H9 (cell line): ENCODE results near the gene GNE. TPM values are rescaled to one million over a fixed set of nuclear protein-coding genes. Genes with fewer than 3 reads are reported as not detected.
A peak's percentile ranks its signal among the peaks of the same experiment; 100 is the strongest.

Experiments
- DNase-seq: peaks from one replicate; pipeline ENCODE4 v3.0.0-alpha.2; 2017
- H2AFZ ChIP-seq: one replicate; pipeline ENCODE4 v1.6.1; 2013; ENCODE audit warnings: mild to moderate bottlenecking, low read length, control low read depth, moderate library complexity
- H2AK5ac ChIP-seq: 2 replicates; pipeline ENCODE4 v1.6.1; 2013; ENCODE audit warnings: low read length, control low read depth, mixed read lengths; ENCODE audit not compliant: insufficient read length
- H2BK120ac ChIP-seq: one replicate; pipeline ENCODE4 v1.6.1; 2013; ENCODE audit warnings: low read depth, mild to moderate bottlenecking, low read length, control low read depth, inconsistent platforms; ENCODE audit not compliant: poor library complexity, severe bottlenecking
- H2BK12ac ChIP-seq: 2 replicates; pipeline ENCODE4 v1.6.1; 2013; ENCODE audit warnings: low read length, control low read depth, mixed read lengths, low read depth; ENCODE audit not compliant: insufficient read length
- H2BK15ac ChIP-seq: 2 replicates; pipeline ENCODE4 v1.6.1; 2013; ENCODE audit warnings: low read depth, low read length, control low read depth
- H2BK20ac ChIP-seq: one replicate; pipeline ENCODE4 v1.6.1; 2013; ENCODE audit warnings: low read depth, mild to moderate bottlenecking, low read length, control low read depth, inconsistent platforms; ENCODE audit not compliant: poor library complexity, severe bottlenecking
- H2BK5ac ChIP-seq: 2 replicates; pipeline ENCODE4 v1.6.1; 2013; ENCODE audit warnings: low read length, control low read depth, mixed read lengths; ENCODE audit not compliant: insufficient read length
- H3K14ac ChIP-seq: 2 replicates; pipeline ENCODE4 v1.6.1; 2013; ENCODE audit warnings: low read length, control low read depth; ENCODE audit not compliant: insufficient read depth
- H3K18ac ChIP-seq: 2 replicates; pipeline ENCODE4 v1.6.1; 2013; ENCODE audit warnings: low read depth, mild to moderate bottlenecking, mixed read lengths, low read length, control low read depth; ENCODE audit not compliant: insufficient read length
- H3K23ac ChIP-seq: 2 replicates; pipeline ENCODE4 v1.6.1; 2013; ENCODE audit warnings: low read length, control low read depth, mixed read lengths, low read depth; ENCODE audit not compliant: insufficient read length
- H3K23me2 ChIP-seq: 2 replicates; pipeline ENCODE4 v1.6.1; 2013; ENCODE audit warnings: low read depth, mild to moderate bottlenecking, mixed read lengths, low read length, control low read depth; ENCODE audit not compliant: insufficient read length, poor library complexity, severe bottlenecking
- H3K27ac ChIP-seq: 2 replicates; pipeline ENCODE4 v1.5.1; 2013; ENCODE audit warnings: low read length, control low read depth, mixed read lengths, low read depth; ENCODE audit not compliant: insufficient read length
- H3K27me3 ChIP-seq: 2 replicates; pipeline ENCODE4 v1.6.1; 2013; ENCODE audit warnings: low read length, control low read depth, inconsistent platforms; ENCODE audit not compliant: insufficient read depth
- H3K4ac ChIP-seq: 2 replicates; pipeline ENCODE4 v1.6.1; 2013; ENCODE audit warnings: low read depth, mild to moderate bottlenecking, control low read depth, inconsistent platforms, low read length, moderate library complexity
- H3K4me1 ChIP-seq: 2 replicates; pipeline ENCODE4 v1.6.1; 2013; ENCODE audit warnings: low read length, control low read depth, inconsistent platforms; ENCODE audit not compliant: insufficient read depth
- H3K4me2 ChIP-seq: 2 replicates; pipeline ENCODE4 v1.6.1; 2013; ENCODE audit warnings: low read length, control low read depth, mixed read lengths; ENCODE audit not compliant: insufficient read length, insufficient read depth
- H3K56ac ChIP-seq: 2 replicates; pipeline ENCODE4 v1.6.1; 2013; ENCODE audit warnings: low read depth, mild to moderate bottlenecking, mixed read lengths, low read length, control low read depth; ENCODE audit not compliant: insufficient read length
- H3K79me1 ChIP-seq: 2 replicates; pipeline ENCODE4 v1.6.1; 2013; ENCODE audit warnings: low read depth, mild to moderate bottlenecking, moderate library complexity, low read length, control low read depth, inconsistent platforms; ENCODE audit not compliant: insufficient read depth, poor library complexity, severe bottlenecking
- H3K79me2 ChIP-seq: 2 replicates; pipeline ENCODE4 v1.6.1; 2013; ENCODE audit warnings: low read length, control low read depth, inconsistent platforms; ENCODE audit not compliant: insufficient read depth
- H3K9ac ChIP-seq: 2 replicates; pipeline ENCODE4 v1.6.1; 2013; ENCODE audit warnings: low read length, control low read depth, mixed read lengths; ENCODE audit not compliant: insufficient read length; ENCODE audit errors: extremely low read depth
- H3K9me3 ChIP-seq: one replicate; pipeline ENCODE4 v1.6.1; 2013; ENCODE audit warnings: low read depth, low read length, inconsistent platforms; ENCODE audit not compliant: control insufficient read depth
- H3T11ph ChIP-seq: one replicate; pipeline ENCODE4 v1.6.1; 2013; ENCODE audit warnings: mild to moderate bottlenecking, low read length, control low read depth, inconsistent platforms
- H4K20me1 ChIP-seq: one replicate; pipeline ENCODE4 v1.6.1; 2013; ENCODE audit not compliant: control insufficient read depth, insufficient read length, insufficient read depth
- H4K5ac ChIP-seq: 2 replicates; pipeline ENCODE4 v1.6.1; 2013; ENCODE audit warnings: low read depth, mild to moderate bottlenecking, mixed read lengths, low read length, control low read depth; ENCODE audit not compliant: insufficient read length
- H4K8ac ChIP-seq: replicated peaks from 2 replicates; pipeline ENCODE4 v1.6.1; 2013; ENCODE audit warnings: low read length, control low read depth, mixed read lengths, low read depth; ENCODE audit not compliant: insufficient read length
- H4K91ac ChIP-seq: 2 replicates; pipeline ENCODE4 v1.6.1; 2013; ENCODE audit warnings: low read depth, mild to moderate bottlenecking, moderate library complexity, mixed read lengths, low read length, control low read depth; ENCODE audit not compliant: insufficient read length
- H3K27ac Mint-ChIP-seq, 3 experiments: 2 replicates in 2 of 3; 3 replicates in 1 of 3; pipeline ENCODE4 v1.8.0; 2020 to 2021; ENCODE audit warnings: mixed read lengths in 3 of 3, mild to moderate bottlenecking in 1 of 3, moderate library complexity in 1 of 3
- H3K27me3 Mint-ChIP-seq: 2 replicates; pipeline ENCODE4 v1.8.0; 2021; ENCODE audit warnings: low read depth, mild to moderate bottlenecking, moderate library complexity, mixed read lengths
- H3K36me3 Mint-ChIP-seq, 3 experiments: 2 replicates in 2 of 3; 3 replicates in 1 of 3; pipeline ENCODE4 v1.8.0; 2020 to 2021; ENCODE audit warnings: low read depth in 3 of 3, mixed read lengths in 3 of 3; ENCODE audit not compliant: insufficient read depth in 1 of 3
- H3K4me1 Mint-ChIP-seq, 2 experiments: 2 replicates each; pipeline ENCODE4 v1.8.0; 2020; ENCODE audit warnings: mixed read lengths in 2 of 2
- H3K4me3 Mint-ChIP-seq, 2 experiments: 2 replicates in 1 of 2; 3 replicates in 1 of 2; pipeline ENCODE4 v1.8.0; 2020 to 2021; ENCODE audit warnings: mild to moderate bottlenecking in 2 of 2, mixed read lengths in 2 of 2, moderate library complexity in 1 of 2
- H3K9me3 Mint-ChIP-seq, 2 experiments: 2 replicates in 1 of 2; 3 replicates in 1 of 2; pipeline ENCODE4 v1.8.0; 2020; ENCODE audit warnings: mild to moderate bottlenecking in 2 of 2, mixed read lengths in 2 of 2, moderate library complexity in 1 of 2
- total RNA-seq: library from RNA; stranded (reverse); gene quantifications from 2 replicates; pipeline ENCODE4 v1.2.1, GENCODE V29; 2021
- TF ChIP-seq, protein P1 (sequence below): fragments of 200-600 bp; sonication (generic); conservative IDR thresholded peaks from 3 replicates; pipeline ENCODE4 v1.8.0; 2021; ENCODE audit warnings: antibody characterized with exemption, mild to moderate bottlenecking

GNE gene
- total RNA-seq, 1 experiment from 2014 or later: 6.3 TPM

DNA sequence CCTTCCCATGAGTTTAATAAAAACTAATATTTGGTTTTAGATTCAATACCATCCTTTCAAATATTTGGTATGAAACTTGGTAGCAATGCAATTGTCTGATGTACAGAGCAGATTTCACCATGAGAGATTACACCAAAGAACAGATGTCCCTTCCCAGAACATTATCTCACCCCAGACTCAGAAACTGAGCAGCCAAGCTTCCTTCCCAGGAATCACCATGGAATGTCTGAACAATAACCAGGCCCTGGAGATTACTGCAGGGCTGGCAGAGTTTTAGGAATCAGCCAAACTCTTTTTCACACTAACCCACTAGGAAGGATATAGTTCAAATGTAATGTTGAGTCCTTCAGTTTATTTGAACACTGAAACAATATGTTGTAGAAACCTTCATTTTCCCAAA lies 43.7 kb downstream of the GNE start:
- Histone ChIP-seq H2BK15ac (no peak overlapping the region), H3K23ac (no peak overlapping the region), H2AK5ac (no peak overlapping the region), H3K14ac (no peak overlapping the region), H2BK12ac (no peak overlapping the region), H3K56ac (no peak overlapping the region), H4K5ac (no peak overlapping the region), H3K4me2 (no peak overlapping the region), H3K79me1 (no peaks in the 10 kb centered on the region), H2AFZ (no peak overlapping the region), H3K27ac (no peak overlapping the region), H3K9ac (no peak overlapping the region), H2BK20ac (no peak overlapping the region), H3K18ac (no peak overlapping the region), H3K79me2 (peaks cover under 1% of the 10 kb centered on the region; the same call in 1 of the 2 replicates), H3K4me1 (no peaks in the 10 kb centered on the region), H2BK5ac (no peak overlapping the region), H3K27me3 (no peaks in the 10 kb centered on the region), H4K91ac (no peak overlapping the region), H3K9me3 (no peaks in the 10 kb centered on the region), H2BK120ac (no peak overlapping the region), H4K8ac (no peak overlapping the region), H3K23me2 (no peaks in the 10 kb centered on the region), H4K20me1 (peaks cover 2% of the 10 kb centered on the region), H3K4ac (no peak overlapping the region), H3T11ph (no peak overlapping the region)
- Mint-ChIP-seq H3K9me3 (no peaks in the 10 kb centered on the region), H3K36me3 (peaks cover 30 to 76% (median 49%) of the 10 kb centered on the region in 3 experiments; a peak in 6 of 7 replicates), H3K27ac (peak overlapping the region in 1 of 3 experiments; percentile 52; a peak in 1 of 7 replicates), H3K4me3 (no peak overlapping the region), H3K27me3 (no peaks in the 10 kb centered on the region), H3K4me1 (no peaks in the 10 kb centered on the region)
- TF ChIP-seq, protein P1, sequence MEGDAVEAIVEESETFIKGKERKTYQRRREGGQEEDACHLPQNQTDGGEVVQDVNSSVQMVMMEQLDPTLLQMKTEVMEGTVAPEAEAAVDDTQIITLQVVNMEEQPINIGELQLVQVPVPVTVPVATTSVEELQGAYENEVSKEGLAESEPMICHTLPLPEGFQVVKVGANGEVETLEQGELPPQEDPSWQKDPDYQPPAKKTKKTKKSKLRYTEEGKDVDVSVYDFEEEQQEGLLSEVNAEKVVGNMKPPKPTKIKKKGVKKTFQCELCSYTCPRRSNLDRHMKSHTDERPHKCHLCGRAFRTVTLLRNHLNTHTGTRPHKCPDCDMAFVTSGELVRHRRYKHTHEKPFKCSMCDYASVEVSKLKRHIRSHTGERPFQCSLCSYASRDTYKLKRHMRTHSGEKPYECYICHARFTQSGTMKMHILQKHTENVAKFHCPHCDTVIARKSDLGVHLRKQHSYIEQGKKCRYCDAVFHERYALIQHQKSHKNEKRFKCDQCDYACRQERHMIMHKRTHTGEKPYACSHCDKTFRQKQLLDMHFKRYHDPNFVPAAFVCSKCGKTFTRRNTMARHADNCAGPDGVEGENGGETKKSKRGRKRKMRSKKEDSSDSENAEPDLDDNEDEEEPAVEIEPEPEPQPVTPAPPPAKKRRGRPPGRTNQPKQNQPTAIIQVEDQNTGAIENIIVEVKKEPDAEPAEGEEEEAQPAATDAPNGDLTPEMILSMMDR: no peak
- no peak for DNase-seq
